ENCODE results near the gene UTP3.
A peak's percentile ranks its signal among the peaks of the same experiment; 100 is the strongest.

The UTP3 gene

DNA sequence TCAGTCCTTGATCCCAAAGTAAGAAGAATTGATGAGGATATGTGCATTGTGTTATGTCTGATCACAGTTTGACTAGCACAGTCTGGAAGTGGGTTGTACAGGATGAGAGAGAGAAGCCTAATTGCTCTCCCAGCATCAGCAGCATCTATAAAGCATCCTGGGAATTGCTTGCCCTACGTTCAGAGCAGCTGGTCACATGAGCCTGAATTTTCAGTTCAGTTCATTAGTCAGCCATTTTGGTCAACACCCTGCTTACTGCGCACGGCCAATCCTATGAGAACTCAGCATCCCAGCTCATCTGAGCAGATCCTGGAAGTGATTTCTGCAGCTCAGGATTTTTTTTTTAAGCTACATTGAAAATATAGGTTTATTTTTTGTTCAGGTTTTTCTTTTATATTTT lies 33.4 kb downstream of the UTP3 start, which contains the start of gene RUFY3:
RUFY3 (plus strand) TSS at position 218 of the 400 bp plus-strand sequence. CDS start 610 bp downstream, outside the sequence.
- Histone ChIP-seq H3K36me3 (ENCODE audit: insufficient read depth, low read length) (peaks cover 16% of the 10 kb centered on the region; the same call in 1 of the 2 replicates), H3K4me1 (ENCODE audit: insufficient read depth, low read length) (peaks cover 45% of the 10 kb centered on the region), H3K4me2 (ENCODE audit: insufficient read depth, low read length) (peak within 1 kb of the TSS; percentile 53), H4K20me1 (ENCODE audit: insufficient read depth, low read length) (no peaks in the 10 kb centered on the region; the same call in 1 of the 2 replicates), H3K27me3 (ENCODE audit: insufficient read depth, low read length, poor library complexity) (no peaks in the 10 kb centered on the region), H3K9me3 (ENCODE audit: insufficient read depth, low read length, severe bottlenecking) (no peaks in the 10 kb centered on the region), H3K9ac (ENCODE audit: low read depth, low read length) (peak within 1 kb of the TSS; percentile 31), H3K4me3 (ENCODE audit: low read depth in 1 of 2, low read length in 2 of 2) (peak within 1 kb of the TSS in 1 of 2 experiments; percentile 44; a peak in 2 of 4 replicates), H2AFZ (ENCODE audit: low read depth, low read length) (no peak within 1 kb of the TSS; the same call in 1 of the 2 replicates), H3K79me2 (ENCODE audit: insufficient read depth, low read length) (peaks cover 97% of the 10 kb centered on the region), H3K27ac (ENCODE audit: low read length) (peak within 1 kb of the TSS; percentile 60)
- TF ChIP-seq, protein P1, sequence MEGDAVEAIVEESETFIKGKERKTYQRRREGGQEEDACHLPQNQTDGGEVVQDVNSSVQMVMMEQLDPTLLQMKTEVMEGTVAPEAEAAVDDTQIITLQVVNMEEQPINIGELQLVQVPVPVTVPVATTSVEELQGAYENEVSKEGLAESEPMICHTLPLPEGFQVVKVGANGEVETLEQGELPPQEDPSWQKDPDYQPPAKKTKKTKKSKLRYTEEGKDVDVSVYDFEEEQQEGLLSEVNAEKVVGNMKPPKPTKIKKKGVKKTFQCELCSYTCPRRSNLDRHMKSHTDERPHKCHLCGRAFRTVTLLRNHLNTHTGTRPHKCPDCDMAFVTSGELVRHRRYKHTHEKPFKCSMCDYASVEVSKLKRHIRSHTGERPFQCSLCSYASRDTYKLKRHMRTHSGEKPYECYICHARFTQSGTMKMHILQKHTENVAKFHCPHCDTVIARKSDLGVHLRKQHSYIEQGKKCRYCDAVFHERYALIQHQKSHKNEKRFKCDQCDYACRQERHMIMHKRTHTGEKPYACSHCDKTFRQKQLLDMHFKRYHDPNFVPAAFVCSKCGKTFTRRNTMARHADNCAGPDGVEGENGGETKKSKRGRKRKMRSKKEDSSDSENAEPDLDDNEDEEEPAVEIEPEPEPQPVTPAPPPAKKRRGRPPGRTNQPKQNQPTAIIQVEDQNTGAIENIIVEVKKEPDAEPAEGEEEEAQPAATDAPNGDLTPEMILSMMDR (IDR thresholded peaks at IDR 0.05; ENCODE audit: borderline replicate concordance, extremely low read depth, low read length, poor library complexity, severe bottlenecking) = no peak
- no peak for TF ChIP-seq EZH2 (IDR thresholded peaks at IDR 0.05; ENCODE audit: borderline replicate concordance, low read depth, low read length, severe bottlenecking)
- ATAC-seq (ENCODE audit: insufficient read depth, low read depth) (peak; percentile 64), DNase-seq (peak; percentile 26)

DNA sequence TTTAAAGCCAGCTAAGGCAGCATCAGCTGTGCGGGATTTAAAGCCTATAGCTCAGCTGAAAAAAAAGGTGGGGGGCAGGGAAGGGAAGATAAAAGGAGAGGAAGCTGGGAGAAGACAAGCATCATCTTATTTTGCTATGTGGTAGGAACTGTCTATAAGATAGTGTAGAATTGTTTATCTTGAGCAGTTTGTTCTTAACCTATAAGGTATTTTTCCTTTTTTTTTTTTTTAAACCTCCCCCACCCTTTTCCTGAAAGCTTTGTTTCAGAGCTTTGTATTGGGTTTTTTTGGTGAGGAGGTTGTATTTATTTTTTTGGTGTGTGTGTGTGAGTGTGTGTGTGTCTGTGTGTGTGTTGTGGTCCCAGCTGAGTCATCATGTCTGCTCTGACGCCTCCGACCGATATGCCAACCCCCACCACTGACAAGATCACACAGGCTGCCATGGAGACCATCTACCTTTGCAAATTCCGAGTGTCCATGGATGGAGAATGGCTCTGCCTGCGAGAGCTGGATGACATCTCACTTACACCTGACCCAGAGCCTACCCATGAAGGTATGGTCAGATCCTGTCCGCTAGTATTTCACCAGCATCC lies 34.0 kb downstream of the UTP3 start:
- H3K27ac ChIP-seq (ENCODE audit: low read length) = peak overlapping the region; percentile 60
- ATAC-seq (ENCODE audit: insufficient read depth, low read depth) (peak; percentile 78), DNase-seq (peak; percentile 68)
- H2AFZ ChIP-seq (ENCODE audit: low read depth, low read length) = no peak overlapping the region
- peak overlapping the region in 1 of 2 experiments; percentile 44; a peak in 2 of 4 replicates for H3K4me3 ChIP-seq (ENCODE audit: low read depth in 1 of 2, low read length in 2 of 2)
- TF ChIP-seq, protein P1 (IDR thresholded peaks at IDR 0.05; ENCODE audit: borderline replicate concordance, extremely low read depth, low read length, poor library complexity, severe bottlenecking) = no peak
- no peak for TF ChIP-seq EZH2 (IDR thresholded peaks at IDR 0.05; ENCODE audit: borderline replicate concordance, low read depth, low read length, severe bottlenecking)
- peaks cover 17% of the 10 kb centered on the region; the same call in 1 of the 2 replicates for H3K36me3 ChIP-seq (ENCODE audit: insufficient read depth, low read length)
- peaks cover 97% of the 10 kb centered on the region for H3K79me2 ChIP-seq (ENCODE audit: insufficient read depth, low read length)
- peak overlapping the region; percentile 31 for H3K9ac ChIP-seq (ENCODE audit: low read depth, low read length)
- H4K20me1 ChIP-seq (ENCODE audit: insufficient read depth, low read length) = no peaks in the 10 kb centered on the region; the same call in 1 of the 2 replicates
- H3K4me1 ChIP-seq (ENCODE audit: insufficient read depth, low read length) = peaks cover 50% of the 10 kb centered on the region
- peak overlapping the region; percentile 53 for H3K4me2 ChIP-seq (ENCODE audit: insufficient read depth, low read length)
- H3K9me3 ChIP-seq (ENCODE audit: insufficient read depth, low read length, severe bottlenecking) = no peaks in the 10 kb centered on the region
- H3K27me3 ChIP-seq (ENCODE audit: insufficient read depth, low read length, poor library complexity) = no peaks in the 10 kb centered on the region

DNA sequence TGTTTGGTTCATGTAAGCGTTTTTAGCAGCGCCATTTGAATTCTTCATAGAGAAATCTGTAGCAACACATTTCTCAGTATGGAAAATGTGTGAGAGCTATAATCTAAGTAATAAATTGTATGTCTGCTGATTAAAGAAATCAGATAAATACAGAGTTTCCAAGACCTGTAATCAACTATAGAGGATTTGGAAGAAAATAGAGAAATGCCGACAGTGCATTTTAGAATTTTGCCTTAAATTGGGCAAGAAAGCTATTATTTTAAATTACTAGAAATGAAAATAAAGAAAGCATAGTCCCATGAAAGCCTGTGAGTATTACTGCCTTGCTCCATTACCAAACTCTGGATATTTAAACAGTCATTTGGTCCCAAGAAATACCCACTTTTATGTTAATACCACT lies 36.1 kb downstream of the UTP3 start:
- Histone ChIP-seq H3K79me2 (ENCODE audit: insufficient read depth, low read length) (peaks cover 98% of the 10 kb centered on the region), H3K4me1 (ENCODE audit: insufficient read depth, low read length) (peaks cover 62% of the 10 kb centered on the region), H3K27ac (ENCODE audit: low read length) (no peak overlapping the region), H3K36me3 (ENCODE audit: insufficient read depth, low read length) (peaks cover 17% of the 10 kb centered on the region; the same call in 1 of the 2 replicates), H3K9me3 (ENCODE audit: insufficient read depth, low read length, severe bottlenecking) (no peaks in the 10 kb centered on the region), H3K4me3 (ENCODE audit: low read depth in 1 of 2, low read length in 2 of 2) (no peak overlapping the region), H3K27me3 (ENCODE audit: insufficient read depth, low read length, poor library complexity) (no peaks in the 10 kb centered on the region), H3K9ac (ENCODE audit: low read depth, low read length) (no peak overlapping the region), H4K20me1 (ENCODE audit: insufficient read depth, low read length) (no peaks in the 10 kb centered on the region; the same call in 1 of the 2 replicates), H2AFZ (ENCODE audit: low read depth, low read length) (no peak overlapping the region), H3K4me2 (ENCODE audit: insufficient read depth, low read length) (no peak overlapping the region)
- ATAC-seq (ENCODE audit: insufficient read depth, low read depth) (no peak), DNase-seq (no peak)
- TF ChIP-seq, protein P1 (IDR thresholded peaks at IDR 0.05; ENCODE audit: borderline replicate concordance, extremely low read depth, low read length, poor library complexity, severe bottlenecking) = no peak
- TF ChIP-seq EZH2 (IDR thresholded peaks at IDR 0.05; ENCODE audit: borderline replicate concordance, low read depth, low read length, severe bottlenecking) = no peak
